Epithelial cell of esophagus (primary cell): Measurements from ENCODE around the gene LETM1.

Experiments used
- DNase-seq: peaks from one replicate; pipeline ENCODE4 v3.0.0; 2010; ENCODE audit warnings: low read depth
- H3K4me3 ChIP-seq: 2 replicates; pipeline ENCODE4 v1.5.1; 2011; ENCODE audit warnings: mild to moderate bottlenecking, low read length, control low read depth
- TF ChIP-seq, protein P1 (sequence below): IDR thresholded peaks from 2 replicates; pipeline ENCODE4 v1.5.1; 2011; ENCODE audit warnings: low read depth, mild to moderate bottlenecking, low read length, control low read depth, inconsistent platforms; ENCODE audit not compliant: insufficient read depth; ENCODE audit errors: missing control alignments

LETM1 gene

DNA sequence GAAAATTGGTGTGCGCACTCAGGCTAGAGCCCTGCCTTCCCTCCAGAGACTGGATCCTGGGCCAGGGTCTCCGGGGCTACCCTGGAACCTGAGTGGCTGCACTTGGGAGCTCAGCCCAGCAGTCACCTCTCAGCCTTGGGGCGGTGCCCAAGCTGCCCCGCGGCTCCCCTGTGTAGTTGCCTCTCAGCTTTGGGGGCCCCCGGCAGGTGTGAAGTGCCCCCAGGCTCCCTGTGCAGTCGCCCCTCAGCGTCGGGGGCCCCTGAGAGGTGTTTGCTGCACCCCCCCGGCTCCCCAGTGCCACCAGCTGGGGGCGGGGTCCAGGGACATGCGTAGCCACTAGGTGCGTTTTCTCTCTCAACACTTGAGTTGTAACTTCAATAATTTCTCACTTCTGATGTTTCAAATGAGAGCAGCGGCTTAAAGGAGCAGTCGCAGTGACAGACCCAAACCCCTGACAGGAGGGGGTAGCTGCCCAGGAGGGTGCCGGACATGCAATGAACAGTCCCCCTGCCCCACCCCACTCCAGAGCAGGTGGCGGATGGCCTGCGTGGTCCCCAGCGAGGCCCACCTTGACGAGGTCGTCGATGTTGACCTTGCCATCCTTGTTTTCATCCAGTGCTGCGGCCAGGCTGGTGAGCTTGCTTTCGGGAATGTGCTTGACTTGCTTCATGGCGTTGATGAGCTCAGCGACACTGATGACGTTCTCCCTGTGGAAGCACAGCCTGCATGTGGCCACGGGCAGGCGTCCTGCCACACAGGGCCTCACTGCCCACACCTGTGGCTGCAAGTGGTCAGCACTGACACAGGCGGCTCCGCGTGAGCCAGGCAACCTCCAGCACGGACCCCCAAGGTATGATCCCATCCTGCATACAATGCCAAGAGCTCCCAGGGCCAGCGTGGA is 40.6 kb downstream of the LETM1 start:
- TF ChIP-seq, protein P1, sequence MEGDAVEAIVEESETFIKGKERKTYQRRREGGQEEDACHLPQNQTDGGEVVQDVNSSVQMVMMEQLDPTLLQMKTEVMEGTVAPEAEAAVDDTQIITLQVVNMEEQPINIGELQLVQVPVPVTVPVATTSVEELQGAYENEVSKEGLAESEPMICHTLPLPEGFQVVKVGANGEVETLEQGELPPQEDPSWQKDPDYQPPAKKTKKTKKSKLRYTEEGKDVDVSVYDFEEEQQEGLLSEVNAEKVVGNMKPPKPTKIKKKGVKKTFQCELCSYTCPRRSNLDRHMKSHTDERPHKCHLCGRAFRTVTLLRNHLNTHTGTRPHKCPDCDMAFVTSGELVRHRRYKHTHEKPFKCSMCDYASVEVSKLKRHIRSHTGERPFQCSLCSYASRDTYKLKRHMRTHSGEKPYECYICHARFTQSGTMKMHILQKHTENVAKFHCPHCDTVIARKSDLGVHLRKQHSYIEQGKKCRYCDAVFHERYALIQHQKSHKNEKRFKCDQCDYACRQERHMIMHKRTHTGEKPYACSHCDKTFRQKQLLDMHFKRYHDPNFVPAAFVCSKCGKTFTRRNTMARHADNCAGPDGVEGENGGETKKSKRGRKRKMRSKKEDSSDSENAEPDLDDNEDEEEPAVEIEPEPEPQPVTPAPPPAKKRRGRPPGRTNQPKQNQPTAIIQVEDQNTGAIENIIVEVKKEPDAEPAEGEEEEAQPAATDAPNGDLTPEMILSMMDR = no peak

DNA sequence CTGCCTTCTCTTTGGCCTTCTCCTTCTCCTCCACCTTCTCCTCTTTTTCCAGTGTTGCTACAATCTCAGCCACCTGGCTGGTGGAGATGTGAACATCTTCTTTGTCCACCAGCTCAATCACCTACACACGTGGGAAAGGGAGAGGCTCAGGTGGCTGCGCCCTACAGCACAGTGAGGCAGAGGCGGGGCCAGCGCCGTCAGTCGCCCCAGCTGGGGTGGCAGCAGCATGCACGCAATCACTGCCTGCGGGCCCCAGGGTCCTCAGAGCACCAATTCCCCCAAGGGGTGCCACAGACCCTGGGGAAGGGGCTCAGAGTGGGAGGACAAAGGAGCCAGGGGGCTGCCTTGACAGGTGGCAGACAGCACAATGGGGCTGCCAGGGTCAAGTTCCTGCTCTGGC is 41.5 kb downstream of the LETM1 start:
- TF ChIP-seq, protein P1 = no peak
- no peak overlapping the region for H3K4me3 ChIP-seq
- DNase-seq = no peak

More for the DNA sequence above, 40.6 kb downstream of the LETM1 start:
- no peak overlapping the region for H3K4me3 ChIP-seq
- DNase-seq = no peak

DNA sequence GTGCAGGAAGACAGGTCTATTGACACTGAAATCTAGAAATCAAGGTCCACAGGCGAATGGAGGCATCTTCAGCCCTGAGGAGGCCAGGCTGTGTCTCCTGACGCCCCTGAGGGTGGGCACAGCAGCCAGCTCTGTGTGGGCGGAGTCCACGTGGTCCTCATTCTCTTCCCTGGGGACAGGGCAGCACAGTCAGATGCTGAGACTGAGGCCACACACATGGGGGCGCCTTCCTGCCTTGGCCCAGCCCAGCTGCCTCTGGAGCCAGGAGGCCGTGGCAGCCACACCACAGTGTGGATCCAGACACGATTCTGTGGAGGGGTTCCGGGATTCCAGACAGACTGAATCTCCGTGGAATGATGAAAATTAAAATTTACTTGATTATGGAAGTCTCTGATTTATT is 42.0 kb downstream of the LETM1 start:
- DNase-seq = no peak
- TF ChIP-seq, protein P1 = peak; percentile 6
- H3K4me3 ChIP-seq = no peak overlapping the region

DNA sequence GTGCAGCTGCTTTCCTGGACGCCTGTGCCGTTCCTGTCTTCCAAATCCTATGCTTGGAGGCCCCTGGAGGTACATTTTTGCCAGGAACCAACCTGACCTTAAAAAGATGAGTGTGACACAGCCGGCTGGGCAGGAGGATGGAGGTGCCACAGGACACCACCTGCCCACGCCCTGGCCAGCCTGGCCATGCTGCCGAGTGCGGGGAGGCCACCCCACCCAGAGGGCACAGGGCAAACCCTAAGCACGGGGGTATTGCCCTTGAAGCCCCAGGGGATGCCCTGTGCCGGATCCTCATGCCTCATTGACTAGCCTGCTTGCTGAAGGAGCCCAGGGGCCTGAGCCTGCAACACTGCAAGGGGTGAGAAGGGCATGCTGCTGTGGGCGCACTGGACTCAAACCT is 42.7 kb downstream of the LETM1 start:
- TF ChIP-seq, protein P1 = no peak
- no peak for DNase-seq
- no peak overlapping the region for H3K4me3 ChIP-seq

DNA sequence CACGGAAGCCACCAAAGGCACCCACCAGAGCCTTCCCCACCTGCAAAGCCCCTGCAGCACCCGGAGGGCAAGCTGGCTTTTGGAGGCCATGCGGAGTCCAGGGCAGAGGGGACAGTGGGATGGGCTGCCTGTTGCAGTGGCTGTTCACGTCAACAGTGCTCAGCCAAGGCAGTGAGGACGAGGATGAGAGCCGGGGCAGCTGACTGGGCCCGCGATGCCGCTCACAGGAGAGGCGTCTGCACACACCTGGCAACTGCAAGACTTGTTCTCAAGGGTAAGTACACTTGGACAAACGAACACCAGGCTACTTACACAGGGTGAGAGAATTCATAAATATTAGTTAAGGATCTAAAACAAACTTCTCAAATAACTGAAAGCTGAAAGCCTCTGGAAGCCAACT is 43.2 kb downstream of the LETM1 start:
- no peak for DNase-seq
- TF ChIP-seq, protein P1 = no peak

DNA sequence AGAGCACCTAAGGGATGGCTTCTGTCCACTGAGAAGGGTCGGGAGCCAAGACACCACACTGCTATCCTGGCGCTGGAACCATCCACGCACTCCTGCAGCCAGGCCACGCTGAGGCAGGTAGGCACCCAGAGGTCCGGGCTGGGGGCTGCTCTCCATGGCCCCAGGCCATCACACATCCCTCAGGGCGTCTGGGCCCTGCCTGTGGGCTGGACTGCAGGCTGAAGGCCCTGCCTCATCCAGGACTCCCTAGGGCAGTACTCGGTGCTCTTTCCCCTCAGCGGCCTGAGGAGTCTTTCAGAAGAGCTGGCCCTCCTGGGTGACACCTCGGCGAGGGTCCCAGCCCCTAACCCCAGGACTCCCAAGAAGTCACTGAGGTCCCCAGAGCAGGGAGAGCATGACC is 45.2 kb downstream of the LETM1 start:
- H3K4me3 ChIP-seq = no peak overlapping the region
- DNase-seq = no peak
- TF ChIP-seq, protein P1 = no peak

More for the DNA sequence above, 43.2 kb downstream of the LETM1 start:
- no peak overlapping the region for H3K4me3 ChIP-seq

DNA sequence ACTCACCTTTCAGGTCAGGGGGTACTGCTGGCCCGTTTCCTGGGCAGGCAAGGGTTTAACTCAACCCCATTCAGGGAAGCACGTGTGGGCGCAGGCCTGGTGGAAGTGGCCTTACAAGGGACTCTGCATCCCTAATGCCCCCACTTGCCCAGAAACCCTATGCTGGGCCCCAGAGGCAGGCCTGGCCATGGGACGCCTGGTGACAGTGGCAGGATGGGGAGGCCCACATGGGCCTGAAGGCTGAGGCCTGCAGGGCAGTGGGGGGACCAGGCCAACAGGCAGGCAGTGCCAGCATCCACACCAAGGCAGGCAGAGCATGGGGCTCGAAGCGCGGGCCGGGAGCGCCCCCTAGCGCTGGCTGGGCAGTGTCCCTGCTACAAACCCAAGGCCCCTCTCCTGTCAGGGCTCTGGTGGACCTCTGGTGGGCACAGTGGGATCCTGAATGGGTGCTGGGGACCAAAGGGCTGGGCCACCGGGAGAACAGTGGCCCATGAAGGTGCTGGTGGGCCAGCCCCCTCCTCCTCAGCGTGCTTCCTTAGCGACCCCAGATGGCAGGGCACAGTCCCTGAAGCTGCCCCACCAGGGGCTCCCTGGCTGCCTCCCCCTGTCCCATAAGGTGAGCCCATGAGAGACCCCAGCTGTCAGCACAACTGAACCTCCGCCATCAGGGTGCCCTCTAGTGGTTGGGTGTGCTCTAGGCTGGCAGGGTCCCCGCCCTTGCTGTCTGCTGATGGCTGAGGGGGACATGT is 46.0 kb downstream of the LETM1 start:
- peak; percentile 73 for DNase-seq
- H3K4me3 ChIP-seq = no peak overlapping the region
- TF ChIP-seq, protein P1 = peak; percentile 70
